K562 (cell line): Measurements from ENCODE around the gene SERPINE1. TPM values are rescaled to one million over a fixed set of nuclear protein-coding genes. Genes with fewer than 3 reads are reported as not detected.
A peak's percentile ranks its signal among the peaks of the same experiment; 100 is the strongest.

Experiments used
- ATAC-seq: fragments of 200-7000 bp; cut with Tn5 transposase; 3 replicates; pipeline ENCODE4 v1.9.1; 2020; ENCODE audit warnings: moderate library complexity
- BruUV-seq: library from RNA; stranded (reverse); fragments of 400-500 nt; replicated peaks from 2 replicates; lab custom pipeline; 2021; lab: Mats Ljungman, UMichigan
- CTCF ChIA-PET: fragments of 300-600 bp; formaldehyde crosslinking; extraction: SDS; loops from one replicate; lab custom pipeline; 2021; ENCODE audit warnings: low intra/inter-chr PET ratio; lab: Yijun Ruan, JAX
- POLR2A ChIA-PET: fragments of 300-600, 350-650 bp; sonication (Branson Sonifier 250); formaldehyde crosslinking; extraction: SDS; loops from one replicate; lab custom pipeline; 2021; ENCODE audit warnings: antibody characterized with exemption, inconsistent platforms; lab: Yijun Ruan, JAX
- DNase-seq, 4 experiments: peaks; one replicate each; pipeline versions ENCODE4 v3.0.0 to v3.0.0-alpha.2; 2011 to 2018; ENCODE audit warnings: low spot score in 3 of 4, mixed read lengths in 3 of 4; ENCODE audit errors: extremely low read depth in 1 of 4
- FAIRE-seq: peaks from 2 replicates; lab custom pipeline; 2011; peaks lifted over from hg19 to GRCh38; lab: Jason Lieb, UNC
- H2AFZ ChIP-seq: 2 replicates; pipeline ENCODE4 v1.6.0; 2011; ENCODE audit warnings: low read depth, low read length, control low read depth, inconsistent platforms
- H3K27ac ChIP-seq: fragments of 200-600 bp; 3 replicates; pipeline ENCODE4 v1.8.0; 2011; ENCODE audit warnings: low read depth, mild to moderate bottlenecking, control low read depth, inconsistent platforms, low read length, moderate library complexity, mixed read lengths; ENCODE audit errors: extremely low read depth
- H3K27me3 ChIP-seq, 2 experiments: fragments of 300-600 bp in 1 of 2; 2 replicates in 1 of 2; 3 replicates in 1 of 2; pipeline versions ENCODE4 v1.6.0 to v1.8.0; 2011; ENCODE audit warnings: inconsistent platforms in 2 of 2, low read length in 2 of 2, mild to moderate bottlenecking in 1 of 2, mixed read lengths in 1 of 2, moderate library complexity in 1 of 2; ENCODE audit not compliant: control insufficient read depth in 2 of 2, insufficient read depth in 2 of 2
- H3K36me3 ChIP-seq: fragments of 300-600 bp; 3 replicates; pipeline ENCODE4 v1.8.0; 2011; ENCODE audit warnings: mild to moderate bottlenecking, low read length, inconsistent platforms; ENCODE audit not compliant: control insufficient read depth, insufficient read depth
- H3K4me1 ChIP-seq, 2 experiments: fragments of 200-600 bp in 1 of 2; replicated peaks in 1 of 2; 2 replicates in 1 of 2; 3 replicates in 1 of 2; pipeline versions ENCODE4 v1.5.1 to v1.8.0; 2011; ENCODE audit warnings: inconsistent platforms in 2 of 2, low read length in 2 of 2, mild to moderate bottlenecking in 1 of 2, mixed read lengths in 1 of 2, moderate library complexity in 1 of 2; ENCODE audit not compliant: control insufficient read depth in 2 of 2, insufficient read depth in 2 of 2
- H3K4me2 ChIP-seq: 2 replicates; pipeline ENCODE4 v1.6.1; 2011; ENCODE audit warnings: low read length, control low read depth, inconsistent platforms, mixed read lengths; ENCODE audit not compliant: insufficient read depth
- H3K4me3 ChIP-seq: fragments of 200-600 bp; sonication (generic), shearing (Covaris generic); 2 replicates; pipeline ENCODE4 v1.5.1; 2016; ENCODE audit warnings: control low read depth, inconsistent platforms
- H3K79me2 ChIP-seq: fragments of 200-600 bp; 3 replicates; pipeline ENCODE4 v1.8.0; 2011; ENCODE audit warnings: low read length, inconsistent platforms; ENCODE audit not compliant: control insufficient read depth, insufficient read depth
- H3K9ac ChIP-seq, 2 experiments: 2 replicates each; pipeline versions ENCODE4 v1.6.0 to v1.6.1; 2011; ENCODE audit warnings: low read depth in 2 of 2, low read length in 2 of 2, control low read depth in 1 of 2, inconsistent platforms in 1 of 2, mild to moderate bottlenecking in 1 of 2, mixed read lengths in 1 of 2; ENCODE audit not compliant: insufficient read depth in 1 of 2
- H3K9me1 ChIP-seq: one replicate; pipeline ENCODE4 v1.6.0; 2011; ENCODE audit warnings: inconsistent platforms, mild to moderate bottlenecking, low read length, moderate library complexity; ENCODE audit not compliant: control insufficient read depth, insufficient read depth
- H3K9me3 ChIP-seq: replicated peaks from 2 replicates; pipeline ENCODE4 v1.5.1; 2011; ENCODE audit warnings: low read depth, low read length, inconsistent platforms; ENCODE audit not compliant: control insufficient read depth, insufficient read depth
- H4K20me1 ChIP-seq: replicated peaks from 2 replicates; pipeline ENCODE4 v1.6.1; 2011; ENCODE audit warnings: low read length, inconsistent platforms, mixed read lengths; ENCODE audit not compliant: control insufficient read depth, insufficient read depth
- DNMT1 ChIP-seq: fragments of 450-650 bp; IDR thresholded peaks from 2 replicates; pipeline ENCODE4 v1.6.1; 2016; ENCODE audit warnings: antibody characterized with exemption, mild to moderate bottlenecking
- HOXB6 ChIP-seq: fragments of 250-450 bp; sonication (Bioruptor Pico); IDR thresholded peaks from 2 replicates; pipeline ENCODE4 v1.5.1; 2022; ENCODE audit warnings: mild to moderate bottlenecking, borderline replicate concordance
- MBD1 ChIP-seq: fragments of 250-450 bp; sonication (Bioruptor Pico); IDR thresholded peaks from 2 replicates; pipeline ENCODE4 v1.8.0; 2022; ENCODE audit warnings: inconsistent platforms
- PHF21A ChIP-seq: fragments of 450-650 bp; IDR thresholded peaks from 2 replicates; pipeline ENCODE4 v1.6.1; 2017; ENCODE audit warnings: low read depth, borderline replicate concordance
- SAFB ChIP-seq: fragments of 200-400 bp; formaldehyde crosslinking; IDR thresholded peaks from 2 replicates; pipeline ENCODE4 v1.6.1; 2017; ENCODE audit warnings: low read depth, low read length, borderline replicate concordance
- TEAD1 ChIP-seq, 2 experiments: fragments of 450-650 bp in 1 of 2; sonication (generic) in 1 of 2; formaldehyde crosslinking; IDR thresholded peaks; 2 replicates each; pipeline versions ENCODE4 v1.4.0 to v1.8.0; 2020 to 2022; ENCODE audit warnings: mild to moderate bottlenecking in 2 of 2, missing genetic modification reagents in 1 of 2
- ZFP91 ChIP-seq: sonication (generic); formaldehyde crosslinking; IDR thresholded peaks from 2 replicates; pipeline ENCODE4 v1.8.0; 2022; ENCODE audit warnings: mild to moderate bottlenecking, missing genetic modification reagents
- WGBS: fragments of 100-300 bp; shearing (Covaris generic); methylation state at CpG from one replicate; pipeline ENCODE4 v1.1.6; 2016; ENCODE audit warnings: low coverage, mixed read lengths; ENCODE audit not compliant: insufficient coverage; ENCODE audit errors: missing lambda C conversion rate; 5-methylcytosine and 5-hydroxymethylcytosine counted together
- in situ Hi-C: fragments of 300-500 bp; cut with MboI; formaldehyde crosslinking; loops from 4 replicates; pipeline ENCODE4 v1.15.0; 2018; ENCODE audit warnings: inconsistent platforms, mixed read lengths
- intact Hi-C: fragments of 100-400 bp; cut with micrococcal nuclease; formaldehyde crosslinking; loops from 2 replicates; pipeline ENCODE4 v1.14.2; 2022
- polyA plus RNA-seq, 8 experiments: library from polyadenylated mRNA; depleted of rRNA in 4 of 8; stranded (reverse) in 5 of 8; unstranded in 3 of 8; fragments of >200 nt; fragmentation: Nextera tagmentation in 2 of 8; fragmentation: Illumina TruSeq in 1 of 8; extraction: Ambion mirVana in 2 of 8; extraction: Trizol in 1 of 8; gene quantifications; 2 replicates each; pipeline versions ENCODE4 v1.2.1 to v1.2.3, GENCODE V29; 2011 to 2014; ENCODE audit warnings: inconsistent platforms in 1 of 8, missing spikeins in 1 of 8
- total RNA-seq, 7 experiments: library from RNA; depleted of rRNA in 6 of 7; stranded (reverse); fragments of >200 nt in 6 of 7; fragmentation: Illumina TruSeq in 2 of 7; extraction: Trizol in 2 of 7; gene quantifications; 2 replicates each; pipeline versions ENCODE4 v1.2.1 to v1.2.3, GENCODE V29; 2011 to 2021; ENCODE audit warnings: low replicate concordance in 1 of 7

The SERPINE1 gene
- total and polyA plus RNA-seq, 9 of the 15 experiments (the other 6 are each of a cell fraction or from before 2014, with no cell fraction given) = 0.22 to 4.8 (median 0.91) TPM

GRCh38 chr7:101154693-101155102 lies 27.8 kb downstream of the SERPINE1 start (continued):
- no peak for TF ChIP-seq MBD1 (CRISPR knock-in tag)
- TF ChIP-seq SAFB = no peak
- no peak for TF ChIP-seq DNMT1

GRCh38 chr7:101155303-101155702 lies 28.4 kb downstream of the SERPINE1 start:
- Histone ChIP-seq H3K9me3 (no peaks in the 10 kb centered on the region), H2AFZ (no peak overlapping the region), H3K9me1 (no peaks in the 10 kb centered on the region), H3K4me3 (peak overlapping the region; percentile 79), H3K4me1 (peaks cover 20 to 38% of the 10 kb centered on the region in 2 experiments), H4K20me1 (no peaks in the 10 kb centered on the region), H3K27ac (peak overlapping the region; percentile 49; the same call in 1 of the 3 replicates), H3K27me3 (no peaks in the 10 kb centered on the region), H3K9ac (peak overlapping the region; percentile 66 to 93; a peak in 3 of 4 replicates), H3K79me2 (peaks cover 12% of the 10 kb centered on the region), H3K4me2 (peak overlapping the region; percentile 67), H3K36me3 (peaks cover 40% of the 10 kb centered on the region; the same call in 2 of the 3 replicates)
- 58% methylated on average over 4 of the region's 4 CpGs for WGBS
- in situ Hi-C loops (no loop called here), intact Hi-C loops (no loop called here)
- FAIRE-seq = no peak
- ATAC-seq = no peak
- no TSS peak for BruUV-seq
- CTCF ChIA-PET = interaction anchor here (0.6 kb wide), 1 partner anchor 74 kb away, joined by 4 read pairs; no protein-coding TSS in a partner anchor
- POLR2A ChIA-PET = interaction anchor here (0.6 kb wide), 1 partner anchor 9 kb away, joined by 4 read pairs; no protein-coding TSS in a partner anchor
- no peak for TF ChIP-seq ZFP91 (CRISPR knock-in tag)
- no peak for TF ChIP-seq TEAD1 (CRISPR knock-in tag; IDR thresholded peaks at IDR 0.05)
- peak; percentile 3; the same call in 1 of the 2 replicates for TF ChIP-seq PHF21A
- TF ChIP-seq HOXB6 = no peak
- DNase-seq = no peak
